GM12892 (cell line): ENCODE measurements around the gene LOXL3.
"Not testable (repeated sequence)": the region's sequence is repeated elsewhere in the genome, so short reads cannot be mapped to it uniquely, and the experiment has no call there.

Source experiments
- DNase-seq: peaks from one replicate; pipeline ENCODE4 v3.0.0; 2011; ENCODE audit not compliant: insufficient read length
- FAIRE-seq: peaks from 2 replicates; lab custom pipeline; 2011; peaks lifted over from hg19 to GRCh38; lab: Jason Lieb, UNC
- POLR2A ChIP-seq: IDR thresholded peaks from 2 replicates; pipeline ENCODE4 v1.6.1; 2011; ENCODE audit warnings: low read depth, low read length, control low read depth
- POLR2AphosphoS5 ChIP-seq: IDR thresholded peaks from 2 replicates; pipeline ENCODE4 v1.6.1; 2011; ENCODE audit warnings: low read depth, low read length, control low read depth
- TAF1 ChIP-seq: IDR thresholded peaks from 2 replicates; pipeline ENCODE4 v1.6.1; 2011; ENCODE audit warnings: low read depth, mild to moderate bottlenecking, control low read depth, low read length, borderline replicate concordance

LOXL3 gene

GRCh38 chr2:74488643-74489481 is 64.9 kb downstream of the LOXL3 start:
- DNase-seq (no peak), FAIRE-seq (no peak)
- TF ChIP-seq TAF1, result no peak
- TF ChIP-seq POLR2AphosphoS5, result no peak
- no peak for TF ChIP-seq POLR2A

GRCh38 chr2:74486141-74486540 is 67.6 kb downstream of the LOXL3 start:
- FAIRE-seq (no peak), DNase-seq (no peak)
- TF ChIP-seq POLR2AphosphoS5, result no peak
- no peak for TF ChIP-seq POLR2A
- TF ChIP-seq TAF1, result no peak

- FAIRE-seq, result not testable (repeated sequence)
These were observed 70.0 kb downstream of the LOXL3 start for GRCh38 chr2:74483675-74484164.

GRCh38 chr2:74482801-74483674 is 70.7 kb downstream of the LOXL3 start, which contains the start of the genes CCDC142 and TTC31:
CCDC142 (minus strand) TSS chr2:74482998; CDS start chr2:74482837, 161 bp downstream.
TTC31 (plus strand) TSS chr2:74483081; CDS start chr2:74483096, 15 bp downstream.
- FAIRE-seq (peak; percentile 95), DNase-seq (peak; percentile 91)
- TF ChIP-seq POLR2A (peak; percentile 71), POLR2AphosphoS5 (no peak; the same call in none of the 2 replicates), TAF1 (peak; percentile 64; the same call in 1 of the 2 replicates)

More at GRCh38 chr2:74483675-74484164, 70.0 kb downstream of the LOXL3 start:
- DNase-seq, result not testable (repeated sequence)
